Activated gamma-delta T cell (primary cell): ENCODE data around the gene PIGX.

Experiments used
- DNase-seq: peaks from one replicate; lab custom pipeline; 2025; lab: John Stamatoyannopoulos, UW

PIGX gene

DNA sequence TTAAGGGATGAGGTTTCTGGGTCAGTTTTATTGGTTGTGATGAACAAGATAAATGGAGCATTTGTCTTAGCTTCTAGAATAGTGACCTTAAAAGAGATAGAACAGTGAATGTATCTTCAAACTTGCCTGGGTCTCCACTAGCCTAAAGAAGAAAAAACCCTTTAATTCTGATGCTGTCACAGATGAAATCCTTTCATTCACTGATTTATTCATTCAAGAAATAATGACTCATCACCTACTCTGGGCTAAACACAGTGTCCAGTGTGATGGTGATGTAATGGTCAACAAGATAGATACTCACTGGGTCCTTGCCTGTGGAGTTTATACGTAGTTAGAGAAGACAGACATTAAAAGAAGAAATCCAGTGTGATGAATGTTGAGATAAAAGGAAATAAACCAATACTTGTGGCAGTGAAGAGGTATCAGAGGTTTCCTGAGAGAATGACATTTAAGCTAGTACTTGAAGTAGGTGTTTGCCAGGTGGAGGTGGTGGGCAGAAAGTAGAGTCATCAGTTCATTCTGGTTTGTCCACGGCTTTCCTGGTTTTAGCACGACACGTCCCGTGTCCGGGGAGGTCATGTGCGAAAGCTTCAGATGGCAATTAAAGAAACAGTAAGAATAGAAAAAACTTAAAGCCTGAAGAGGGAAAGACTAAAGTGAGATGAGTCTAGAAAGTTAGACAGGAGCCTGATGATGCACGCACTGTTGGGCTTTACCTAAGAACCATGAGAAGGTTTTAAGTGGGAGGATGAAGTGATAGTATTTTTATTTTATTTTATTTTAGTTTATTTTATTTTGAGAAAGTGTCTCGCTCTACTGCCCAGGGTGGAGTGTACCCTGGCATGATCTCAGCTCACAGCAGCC is 45.9 kb downstream of the PIGX start:
- DNase-seq, result no peak

DNA sequence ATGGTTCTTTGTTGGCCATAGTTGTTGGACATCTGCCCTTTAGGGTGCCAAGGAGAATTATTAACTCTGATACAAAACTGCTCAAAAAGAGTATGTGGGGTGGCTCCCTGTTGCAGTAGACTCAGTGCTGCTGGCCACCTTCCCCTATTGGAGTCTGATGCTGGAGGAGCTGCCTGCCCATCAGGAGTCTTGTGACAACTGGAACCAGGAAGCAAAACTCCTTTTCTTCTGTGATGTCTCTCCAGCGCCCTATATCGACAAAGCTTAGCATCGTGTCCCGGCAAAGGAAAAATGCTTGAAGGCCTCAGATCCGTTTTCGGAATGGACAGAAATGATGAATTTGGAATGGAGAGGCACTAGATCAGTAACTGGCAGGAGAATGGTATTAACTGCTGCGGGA is 51.0 kb downstream of the PIGX start:
- DNase-seq, result no peak

- DNase-seq, result no peak
These were observed 53.3 kb downstream of the PIGX start for GRCh38 chr3:196765454-196765853.

DNA sequence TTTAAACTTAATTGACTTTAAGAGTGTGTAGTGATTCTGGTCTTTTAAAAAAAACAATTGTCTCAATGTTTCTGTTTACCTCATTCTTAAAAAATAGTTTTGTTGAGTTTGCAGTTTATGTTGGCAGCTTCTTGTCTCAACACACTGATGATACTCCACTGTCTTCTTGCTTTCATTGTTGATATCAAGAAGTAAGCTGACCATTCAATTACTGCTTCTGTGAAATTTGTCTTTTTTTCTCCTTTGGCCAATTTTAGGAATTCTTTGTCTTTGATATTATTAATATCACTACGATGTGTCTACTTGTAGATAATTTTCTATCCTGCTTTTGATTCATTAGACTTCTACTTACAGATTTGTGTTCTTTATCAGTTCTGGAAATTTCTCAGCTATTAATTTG is 58.9 kb downstream of the PIGX start:
- no peak for DNase-seq

- no peak for DNase-seq
These were observed 59.9 kb downstream of the PIGX start for GRCh38 chr3:196772102-196772501.

DNA sequence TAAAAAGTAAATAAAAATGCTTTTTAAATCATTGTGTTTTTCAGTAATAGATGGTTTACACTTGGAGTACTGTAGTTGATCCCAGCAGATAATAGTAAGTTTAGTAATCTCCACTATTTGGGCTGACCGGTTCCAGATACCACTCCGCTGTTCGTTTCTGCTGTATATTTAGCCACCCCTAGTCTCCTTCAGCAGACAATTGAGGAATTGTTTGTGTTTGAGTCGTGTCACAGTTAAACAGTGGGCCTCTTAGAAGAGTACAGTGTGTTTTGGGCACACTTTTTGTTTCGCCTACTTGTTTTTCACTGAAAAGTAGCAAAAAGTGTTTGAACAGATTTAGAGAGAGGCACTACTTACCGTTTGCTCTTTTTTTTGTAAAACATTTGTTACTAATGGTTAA is 60.7 kb downstream of the PIGX start:
- DNase-seq, result no peak

DNA sequence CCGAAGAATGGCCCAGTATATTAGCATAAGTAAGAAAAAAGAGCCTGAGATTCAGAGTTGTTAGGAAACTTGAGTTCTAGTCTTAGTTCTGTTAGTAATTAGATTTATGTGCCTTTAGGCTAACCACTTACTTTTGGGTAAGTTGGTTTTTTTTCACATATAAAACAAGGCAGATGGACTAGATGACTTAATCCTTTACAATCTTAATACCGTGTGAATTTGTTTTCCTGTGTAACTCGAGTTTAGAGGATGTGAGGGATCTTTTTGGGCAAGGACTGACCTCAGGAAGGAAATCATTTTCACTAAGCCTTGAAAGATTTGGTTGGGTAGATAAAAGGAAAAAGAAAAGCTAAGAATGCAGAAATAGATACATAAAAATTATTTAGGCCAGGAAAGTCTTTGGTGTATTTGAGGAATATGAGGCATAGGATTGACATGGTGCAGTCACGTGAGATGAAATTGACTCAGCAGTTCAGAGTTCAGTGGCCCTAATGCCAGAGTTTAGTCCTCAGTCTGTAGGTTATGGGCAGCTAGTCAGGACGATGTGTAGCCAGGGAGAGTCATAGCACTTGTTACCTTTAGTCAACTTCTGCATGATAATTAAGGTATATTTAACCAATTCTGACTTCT is 62.1 kb downstream of the PIGX start:
- DNase-seq, result no peak

DNA sequence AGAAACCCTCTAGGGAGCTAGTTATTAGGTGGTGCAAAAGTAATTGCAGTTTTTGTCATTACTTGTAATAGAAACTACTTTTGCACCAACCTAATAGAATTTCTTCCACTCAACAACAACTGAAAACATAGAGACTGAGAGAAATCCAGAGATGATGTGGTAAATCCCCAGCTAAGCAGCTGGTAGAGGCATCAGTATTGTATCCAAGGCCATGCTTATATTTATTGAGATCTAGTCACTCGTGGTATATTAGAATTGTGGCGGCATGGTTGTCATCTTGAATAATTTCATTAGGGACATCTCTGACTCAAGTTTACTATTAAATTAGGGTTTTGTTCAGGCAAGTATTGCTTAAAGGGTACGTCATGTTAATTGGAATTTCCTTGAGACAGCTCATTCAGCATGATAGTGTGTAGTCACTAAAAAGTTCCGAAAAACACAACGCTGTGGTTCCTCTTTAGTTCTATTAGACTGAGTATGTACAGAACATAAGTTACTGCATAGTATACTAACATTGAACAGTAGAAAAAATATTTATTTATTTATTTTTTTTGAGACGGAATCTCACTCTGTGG is 62.8 kb downstream of the PIGX start:
- DNase-seq, result no peak

- no peak for DNase-seq
These were observed 63.8 kb downstream of the PIGX start for GRCh38 chr3:196775938-196776337.

- no peak for DNase-seq
These were observed 65.7 kb downstream of the PIGX start for GRCh38 chr3:196777836-196778235.

DNA sequence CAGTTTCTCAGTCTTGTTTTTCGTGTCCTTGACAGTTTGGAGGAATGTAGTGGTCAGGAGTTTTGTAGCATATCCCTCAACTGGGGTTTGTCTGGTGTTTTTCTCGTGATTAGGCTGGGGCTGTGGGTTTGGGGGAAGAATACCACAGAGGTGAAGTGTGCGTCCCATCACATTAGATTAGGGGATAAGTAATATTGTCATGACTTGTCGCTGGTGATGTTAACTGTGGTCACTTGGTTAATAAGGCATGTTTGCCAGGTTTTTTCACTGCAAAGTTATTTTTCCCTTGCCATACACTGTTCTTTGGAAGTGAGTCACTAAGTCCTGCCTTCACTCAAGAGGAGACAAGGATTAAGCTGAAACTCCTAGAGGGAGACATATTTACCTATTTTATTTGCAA is 66.6 kb downstream of the PIGX start:
- DNase-seq, result no peak

DNA sequence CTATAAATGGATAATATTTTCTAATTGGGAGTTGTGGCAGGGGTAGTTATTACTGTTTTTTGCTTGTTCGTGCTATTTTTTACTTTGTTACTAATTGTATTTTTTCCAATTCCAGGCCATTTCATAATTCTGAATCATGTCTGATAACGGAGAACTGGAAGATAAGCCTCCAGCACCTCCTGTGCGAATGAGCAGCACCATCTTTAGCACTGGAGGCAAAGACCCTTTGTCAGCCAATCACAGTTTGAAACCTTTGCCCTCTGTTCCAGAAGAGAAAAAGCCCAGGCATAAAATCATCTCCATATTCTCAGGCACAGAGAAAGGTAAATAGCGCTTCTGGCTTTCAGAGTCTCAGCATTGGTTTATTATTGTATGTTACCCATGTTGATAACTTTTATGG is 70.3 kb downstream of the PIGX start:
- no peak for DNase-seq
